Lower leg skin (tissue), 4 donors: ENCODE results near the gene IRF2BP1. TPM values are rescaled to one million over a fixed set of nuclear protein-coding genes. Genes with fewer than 3 reads are reported as not detected.

ENCODE experiments used
- DNase-seq, 2 donors: peaks; one replicate each; pipeline ENCODE4 v3.0.0-alpha.2; 2019; ENCODE audit warnings: low spot score in 2 of 2
- H3K4me3 ChIP-seq: fragments of 200-600 bp; sonication (generic); 2 replicates; pipeline ENCODE4 v1.5.1; 2017; ENCODE audit warnings: mild to moderate bottlenecking, low read depth; ENCODE audit not compliant: poor library complexity, severe bottlenecking
- CTCF ChIP-seq, 3 donors: fragments of 450-650 bp; IDR thresholded peaks; one replicate each; pipeline ENCODE4 v1.5.1; 2016; ENCODE audit warnings: antibody characterized with exemption in 3 of 3, mild to moderate bottlenecking in 3 of 3, moderate library complexity in 2 of 3
- POLR2A ChIP-seq, 2 donors: fragments of 450-650 bp; IDR thresholded peaks; one replicate each; pipeline ENCODE4 v1.6.1; 2016 to 2017; ENCODE audit warnings: antibody characterized with exemption in 2 of 2, mild to moderate bottlenecking in 1 of 2, moderate library complexity in 1 of 2
- WGBS, 2 donors: methylation state at CpG; one replicate each; pipeline ENCODE4 v1.1.5; 2018; 5-methylcytosine and 5-hydroxymethylcytosine counted together
- intact Hi-C: fragments of 100-400 bp; cut with DNase I; formaldehyde crosslinking; loops from one replicate; pipeline ENCODE4 v1.15.0; 2023; ENCODE audit warnings: low total_unique reads
- total RNA-seq, 4 donors: library from RNA; depleted of rRNA; stranded (reverse); fragments of >200 nt; gene quantifications; one replicate each; pipeline ENCODE4 v1.1.0, GENCODE V29; 2016

The IRF2BP1 gene
- total RNA-seq, 4 donors from 2014 or later, result 38.9 to 44.0 (median 42.8) TPM

- H3K4me3 ChIP-seq, result no peak overlapping the region
- DNase-seq, result no peak
- 89 to 90% methylated on average over 10 of the region's 10 CpGs for WGBS, 2 donors
- TF ChIP-seq POLR2A (IDR thresholded peaks at IDR 0.05) (no peak), CTCF (IDR thresholded peaks at IDR 0.05) (no peak)
- intact Hi-C loops, result no loop called here
These were observed 33.7 kb downstream of the IRF2BP1 start for GRCh38 chr19:45852145-45852750.

- 96 to 97% methylated on average over 4 of the region's 4 CpGs for WGBS, 2 donors
These were observed 37.0 kb downstream of the IRF2BP1 start for GRCh38 chr19:45848922-45849321.

GRCh38 chr19:45847663-45848062 is 38.3 kb downstream of the IRF2BP1 start:
- DNase-seq, result no peak
- intact Hi-C loops, result no loop called here
- 94 to 95% methylated on average over 13 of the region's 13 CpGs for WGBS, 2 donors
- no peak for TF ChIP-seq POLR2A (IDR thresholded peaks at IDR 0.05)
- H3K4me3 ChIP-seq, result no peak overlapping the region

More at GRCh38 chr19:45848922-45849321, 37.0 kb downstream of the IRF2BP1 start:
- no peak for DNase-seq
- no peak for TF ChIP-seq CTCF (IDR thresholded peaks at IDR 0.05)
- TF ChIP-seq POLR2A (IDR thresholded peaks at IDR 0.05), result no peak
- no peak overlapping the region for H3K4me3 ChIP-seq
- intact Hi-C loops, result no loop called here

GRCh38 chr19:45842198-45842597 is 43.7 kb downstream of the IRF2BP1 start:
- no peak overlapping the region for H3K4me3 ChIP-seq
- 95 to 98% methylated on average over 14 of the region's 14 CpGs for WGBS, 2 donors
- no peak for TF ChIP-seq CTCF (IDR thresholded peaks at IDR 0.05)
- no peak for TF ChIP-seq POLR2A (IDR thresholded peaks at IDR 0.05)
- intact Hi-C loops, result no loop called here
- no peak for DNase-seq

- TF ChIP-seq POLR2A (IDR thresholded peaks at IDR 0.05) (no peak), CTCF (IDR thresholded peaks at IDR 0.05) (no peak)
- no peak for DNase-seq
- WGBS, 2 donors, result 86 to 89% methylated on average over 7 of the region's 7 CpGs
- H3K4me3 ChIP-seq, result no peak overlapping the region
- intact Hi-C loops, result no loop called here
These were observed 51.0 kb downstream of the IRF2BP1 start for GRCh38 chr19:45834970-45835369.

Other genes starting within 250 kb of the IRF2BP1 start
- gene EML2, start 246.7 kb downstream of the IRF2BP1 start, total RNA-seq, result 100 to 1,000 TPM in 1 of 4 donors, 10 to 100 TPM in 3; 85.6 to 101 (median 89.4) TPM
- gene GIPR, start 217.9 kb downstream of the IRF2BP1 start, total RNA-seq, result 1 to 10 TPM; 1.4 to 3.9 (median 2.0) TPM
- 100 to 1,000 TPM; 144 to 223 (median 161) TPM for gene SNRPD2, start 194.2 kb downstream of the IRF2BP1 start, total RNA-seq
- gene QPCTL, start 193.5 kb downstream of the IRF2BP1 start, total RNA-seq, result 1 to 10 TPM; 3.4 to 8.7 (median 6.8) TPM
- gene FBXO46, start 155.2 kb downstream of the IRF2BP1 start, total RNA-seq, result 10 to 100 TPM; 22.0 to 26.7 (median 25.4) TPM
- gene MEIOSIN, start 152.7 kb downstream of the IRF2BP1 start, total RNA-seq, result not detected
- 10 to 100 TPM; 12.6 to 17.3 (median 13.8) TPM for gene SIX5, start 116.9 kb downstream of the IRF2BP1 start, total RNA-seq
- gene DMPK, start 103.7 kb downstream of the IRF2BP1 start, total RNA-seq, result 10 to 100 TPM in 3 of 4 donors, 1 to 10 TPM in 1; 8.8 to 20.2 (median 13.8) TPM
- 10 to 100 TPM; 20.0 to 31.0 (median 28.0) TPM for gene DMWD, start 93.3 kb downstream of the IRF2BP1 start, total RNA-seq
- not detected for gene RSPH6A, start 70.8 kb downstream of the IRF2BP1 start, total RNA-seq
- gene SYMPK, start 23.0 kb downstream of the IRF2BP1 start, total RNA-seq, result 10 to 100 TPM; 30.3 to 62.8 (median 46.6) TPM
- gene FOXA3, start 21.8 kb downstream of the IRF2BP1 start, total RNA-seq, result under 1 TPM in 1 of 4 donors, not detected in 3; 0.12 TPM
- 1 to 10 TPM; 2.0 to 8.0 (median 7.2) TPM for gene MYPOP, start 16.5 kb upstream of the IRF2BP1 start, total RNA-seq
- not detected for gene NANOS2, start 28.6 kb upstream of the IRF2BP1 start, total RNA-seq
- gene NOVA2, start 87.7 kb upstream of the IRF2BP1 start, total RNA-seq, result under 1 TPM; 0.25 to 0.91 (median 0.66) TPM
- 10 to 100 TPM in 2 of 4 donors, 1 to 10 TPM in 2; 7.2 to 14.4 (median 10.4) TPM for gene CCDC61, start 109.3 kb upstream of the IRF2BP1 start, total RNA-seq
- gene PGLYRP1, start 136.9 kb upstream of the IRF2BP1 start, total RNA-seq, result not detected
- 1 to 10 TPM in 3 of 4 donors, under 1 TPM in 1; 0.80 to 5.5 (median 2.7) TPM for gene IGFL4, start 154.9 kb upstream of the IRF2BP1 start, total RNA-seq
- 10 to 100 TPM; 19.0 to 46.7 (median 24.9) TPM for gene IGFL3, start 238.5 kb upstream of the IRF2BP1 start, total RNA-seq